ENCODE data around the gene UBE3A. TPM values are rescaled to one million over a fixed set of nuclear protein-coding genes. Genes with fewer than 3 reads are reported as not detected.

UBE3A gene
- total and polyA plus RNA-seq, 9 of the 15 experiments (the other 6 are each of a cell fraction or from before 2014, with no cell fraction given) = 29.3 to 103 (median 60.2) TPM

DNA sequence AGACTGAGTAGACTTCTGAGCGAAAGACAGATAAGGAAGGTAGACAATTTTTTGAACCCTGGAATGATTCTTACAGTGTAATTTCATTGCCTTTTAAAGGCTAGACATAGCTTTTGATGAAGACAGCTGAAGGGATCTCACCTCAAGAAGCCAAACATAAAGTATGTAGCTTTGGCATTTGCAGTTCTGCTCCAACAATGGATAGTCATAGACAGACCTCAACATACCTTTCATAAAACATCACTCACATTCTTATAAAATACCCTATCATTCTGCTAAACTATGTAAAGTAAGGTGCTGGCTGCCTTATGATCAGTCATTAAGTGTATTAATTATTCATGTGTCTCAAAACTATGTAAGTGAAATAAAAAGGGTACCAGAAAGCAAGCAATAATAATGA, 70.0 kb downstream of the UBE3A start:
- H3K4me1 ChIP-seq (replicated peaks in 1 of 2; ENCODE audit: control insufficient read depth in 2 of 2, insufficient read depth in 2 of 2, low read length in 2 of 2) = no peaks in the 10 kb centered on the region
- no peak overlapping the region for H3K4me3 ChIP-seq
- TF ChIP-seq BRF1 (IDR thresholded peaks at IDR 0.05; ENCODE audit: borderline replicate concordance, extremely low read depth, insufficient read length) (no peak), CREBBP (IDR thresholded peaks at IDR 0.05; ENCODE audit: low read depth, low read length) (no peak), ZNF311 (CRISPR knock-in tag; IDR thresholded peaks at IDR 0.05) (no peak), GATAD2B (IDR thresholded peaks at IDR 0.05; ENCODE audit: borderline replicate concordance) (no peak), NFIC (IDR thresholded peaks at IDR 0.05) (no peak), ZEB2 (IDR thresholded peaks at IDR 0.05) (no peak)
- TF ChIP-seq, protein P1, sequence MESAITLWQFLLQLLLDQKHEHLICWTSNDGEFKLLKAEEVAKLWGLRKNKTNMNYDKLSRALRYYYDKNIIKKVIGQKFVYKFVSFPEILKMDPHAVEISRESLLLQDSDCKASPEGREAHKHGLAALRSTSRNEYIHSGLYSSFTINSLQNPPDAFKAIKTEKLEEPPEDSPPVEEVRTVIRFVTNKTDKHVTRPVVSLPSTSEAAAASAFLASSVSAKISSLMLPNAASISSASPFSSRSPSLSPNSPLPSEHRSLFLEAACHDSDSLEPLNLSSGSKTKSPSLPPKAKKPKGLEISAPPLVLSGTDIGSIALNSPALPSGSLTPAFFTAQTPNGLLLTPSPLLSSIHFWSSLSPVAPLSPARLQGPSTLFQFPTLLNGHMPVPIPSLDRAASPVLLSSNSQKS (CRISPR knock-in tag; IDR thresholded peaks at IDR 0.05) = no peak
- FAIRE-seq (no peak), ATAC-seq (no peak), DNase-seq (ENCODE audit: extremely low read depth in 1 of 4, low spot score in 3 of 4) (no peak)
- H3K27me3 ChIP-seq (ENCODE audit: control insufficient read depth in 2 of 2, insufficient read depth in 2 of 2, low read length in 2 of 2) = no peaks in the 10 kb centered on the region
- POLR2A ChIA-PET = interaction anchor here (1.1 kb wide), 1 partner anchor 58 kb away, joined by 3 read pairs; no protein-coding TSS in a partner anchor
- H2AFZ ChIP-seq (ENCODE audit: low read depth, low read length) = no peak overlapping the region
- no TSS peak for BruUV-seq (replicated peaks)
- intact Hi-C loops (cut with micrococcal nuclease) (no loop called here), in situ Hi-C loops (cut with MboI) (no loop called here)
- no peaks in the 10 kb centered on the region for H3K9me3 ChIP-seq (replicated peaks; ENCODE audit: control insufficient read depth, insufficient read depth, low read depth, low read length)
- H3K4me2 ChIP-seq (ENCODE audit: insufficient read depth, low read length) = no peak overlapping the region
- WGBS (ENCODE audit: insufficient coverage, low coverage, missing lambda C conversion rate) = 100% methylated on average over 1 of the region's 1 CpG
- H4K20me1 ChIP-seq (replicated peaks; ENCODE audit: control insufficient read depth, insufficient read depth, low read length) = no peaks in the 10 kb centered on the region
- H3K79me2 ChIP-seq (ENCODE audit: control insufficient read depth, insufficient read depth, low read length) = peaks cover 51% of the 10 kb centered on the region
- H3K36me3 ChIP-seq (ENCODE audit: control insufficient read depth, insufficient read depth, low read length) = peaks cover 63% of the 10 kb centered on the region
- no peak overlapping the region for H3K27ac ChIP-seq (ENCODE audit: extremely low read depth, low read depth, low read length)
- no peak overlapping the region for H3K9ac ChIP-seq (ENCODE audit: insufficient read depth in 1 of 2, low read depth in 2 of 2, low read length in 2 of 2)
- H3K9me1 ChIP-seq (ENCODE audit: control insufficient read depth, insufficient read depth, low read length) = no peaks in the 10 kb centered on the region
- CTCF ChIA-PET (ENCODE audit: low intra/inter-chr PET ratio) = no interaction called here
